Neural crest cell (in vitro differentiated cells): ENCODE data around the gene STARD8. TPM values are rescaled to one million over a fixed set of nuclear protein-coding genes. Genes with fewer than 3 reads are reported as not detected.
"Not testable (repeated sequence)": the region's sequence is repeated elsewhere in the genome, so short reads cannot be mapped to it uniquely, and the experiment has no call there.

Experiments
- DNase-seq: peaks from one replicate; pipeline ENCODE4 v3.0.0; 2021; ENCODE audit warnings: low read depth, mixed read lengths, low spot score
- H3K27ac Mint-ChIP-seq: one replicate; pipeline ENCODE4 v1.8.0; 2021; ENCODE audit warnings: mild to moderate bottlenecking, mixed read lengths; ENCODE audit not compliant: unreplicated experiment
- H3K27me3 Mint-ChIP-seq: 2 replicates; pipeline ENCODE4 v1.8.0; 2021; ENCODE audit warnings: low read depth, mild to moderate bottlenecking, mixed read lengths
- H3K36me3 Mint-ChIP-seq: 2 replicates; pipeline ENCODE4 v1.8.0; 2021; ENCODE audit warnings: low read depth, mild to moderate bottlenecking, mixed read lengths
- H3K4me1 Mint-ChIP-seq: 2 replicates; pipeline ENCODE4 v1.8.0; 2021; ENCODE audit warnings: mixed read lengths
- H3K4me3 Mint-ChIP-seq: one replicate; pipeline ENCODE4 v1.8.0; 2021; ENCODE audit warnings: mild to moderate bottlenecking, mixed read lengths
- H3K9me3 Mint-ChIP-seq: 2 replicates; pipeline ENCODE4 v1.8.0; 2021; ENCODE audit warnings: mixed read lengths
- CTCF ChIP-seq: fragments of 200-600 bp; sonication (generic); conservative IDR thresholded peaks from 2 replicates; pipeline ENCODE4 v1.5.0; 2021; ENCODE audit warnings: antibody characterized with exemption, mild to moderate bottlenecking
- total RNA-seq: library from RNA; stranded (reverse); gene quantifications from 2 replicates; pipeline ENCODE4 v1.2.1, GENCODE V29; 2021

Gene STARD8
- total RNA-seq, 1 donor from 2014 or later = 1.8 TPM

DNA sequence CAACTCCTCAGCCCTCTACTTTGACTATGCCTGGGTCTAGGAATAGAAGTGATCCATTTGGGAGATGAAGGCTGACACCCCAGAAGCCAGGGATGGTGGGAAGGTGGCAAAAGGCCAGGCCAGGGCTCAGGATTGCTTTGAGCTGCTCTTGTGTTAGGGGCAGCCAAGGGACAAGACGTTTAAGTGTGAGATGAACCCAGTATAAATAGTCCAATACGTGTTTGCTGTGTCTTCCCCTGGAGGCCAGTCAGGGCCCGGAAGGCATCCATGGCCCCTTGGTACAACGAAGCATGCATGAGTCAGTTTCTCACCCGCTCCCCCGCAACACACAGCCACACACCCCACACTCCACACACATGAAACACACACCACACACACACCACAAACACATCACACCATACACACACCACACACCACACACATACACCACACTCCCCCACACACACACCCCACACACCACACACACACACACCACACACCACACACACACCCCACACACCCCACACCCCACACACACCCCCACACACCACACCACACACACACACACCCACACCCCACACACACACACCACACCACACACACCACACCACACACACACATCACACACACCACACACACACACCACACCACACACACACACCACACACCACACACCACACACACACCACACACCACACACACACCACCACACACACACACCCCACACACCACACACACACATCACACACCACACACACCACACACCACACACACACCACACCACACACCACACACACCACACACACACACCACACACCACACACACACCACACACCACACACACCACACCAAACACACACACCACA is 5.1 kb downstream of the STARD8 start:
- H3K27me3 Mint-ChIP-seq = no peaks in the 10 kb centered on the region
- peaks cover 12% of the 10 kb centered on the region for H3K4me1 Mint-ChIP-seq
- H3K27ac Mint-ChIP-seq = no peak overlapping the region
- peaks cover 6% of the 10 kb centered on the region for H3K36me3 Mint-ChIP-seq
- TF ChIP-seq CTCF = no peak
- no peak overlapping the region for H3K4me3 Mint-ChIP-seq
- H3K9me3 Mint-ChIP-seq = peaks cover 6% of the 10 kb centered on the region
- no peak for DNase-seq

- Mint-ChIP-seq H3K27me3 (no peaks in the 10 kb centered on the region), H3K4me1 (peaks cover 16% of the 10 kb centered on the region), H3K27ac (no peak overlapping the region), H3K9me3 (peaks cover 6% of the 10 kb centered on the region), H3K36me3 (peaks cover 2% of the 10 kb centered on the region), H3K4me3 (no peak overlapping the region)
- TF ChIP-seq CTCF = no peak
- no peak for DNase-seq
Measured at GRCh38 chrX:68654693-68655092, 7.2 kb downstream of the STARD8 start.

DNA sequence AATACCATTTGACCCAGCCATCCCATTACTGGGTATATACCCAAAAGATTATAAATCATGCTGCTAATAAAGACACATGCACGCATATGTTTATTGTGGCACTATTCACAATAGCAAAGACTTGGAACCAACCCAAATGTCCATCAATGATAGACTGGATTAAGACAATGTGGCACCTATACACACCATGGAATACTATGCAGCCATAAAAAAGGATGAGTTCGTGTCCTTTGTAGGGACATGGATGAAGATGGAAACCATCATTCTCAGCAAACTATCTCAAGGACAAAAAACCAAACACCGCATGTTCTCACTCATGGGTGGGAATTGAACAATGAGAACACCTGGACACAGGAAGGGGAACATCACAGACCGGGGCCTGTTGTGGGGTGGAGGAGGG is 9.0 kb downstream of the STARD8 start:
- not testable (repeated sequence) for DNase-seq, H3K9me3 Mint-ChIP-seq, H3K36me3 Mint-ChIP-seq, H3K27me3 Mint-ChIP-seq, H3K27ac Mint-ChIP-seq, H3K4me3 Mint-ChIP-seq
- H3K4me1 Mint-ChIP-seq = peaks cover 31% of the 10 kb centered on the region

- H3K27ac Mint-ChIP-seq = no peak overlapping the region
- peaks cover 5% of the 10 kb centered on the region for H3K36me3 Mint-ChIP-seq
- no peak for DNase-seq
- H3K4me3 Mint-ChIP-seq = no peak overlapping the region
- H3K9me3 Mint-ChIP-seq = peaks cover 15% of the 10 kb centered on the region
- H3K27me3 Mint-ChIP-seq = no peaks in the 10 kb centered on the region
- H3K4me1 Mint-ChIP-seq = peaks cover 31% of the 10 kb centered on the region
- TF ChIP-seq CTCF = no peak
Measured at GRCh38 chrX:68658530-68658929, 11.1 kb downstream of the STARD8 start.

GRCh38 chrX:68659385-68659784 is 11.9 kb downstream of the STARD8 start:
- peaks cover 31% of the 10 kb centered on the region for H3K4me1 Mint-ChIP-seq
- H3K9me3 Mint-ChIP-seq = peaks cover 17% of the 10 kb centered on the region
- no peak overlapping the region for H3K4me3 Mint-ChIP-seq
- peaks cover 5% of the 10 kb centered on the region for H3K36me3 Mint-ChIP-seq
- DNase-seq = no peak
- no peak for TF ChIP-seq CTCF
- H3K27ac Mint-ChIP-seq = no peak overlapping the region
- no peaks in the 10 kb centered on the region for H3K27me3 Mint-ChIP-seq

GRCh38 chrX:68659786-68660185 is 12.3 kb downstream of the STARD8 start:
- Mint-ChIP-seq H3K9me3 (peaks cover 17% of the 10 kb centered on the region), H3K4me3 (no peak overlapping the region), H3K4me1 (peaks cover 31% of the 10 kb centered on the region), H3K27ac (no peak overlapping the region), H3K36me3 (peaks cover 5% of the 10 kb centered on the region), H3K27me3 (no peaks in the 10 kb centered on the region)
- no peak for TF ChIP-seq CTCF
- no peak for DNase-seq
